Naive B cell (primary cell): ENCODE data around the gene TSPAN14. TPM values are rescaled to one million over a fixed set of nuclear protein-coding genes. Genes with fewer than 3 reads are reported as not detected.

Source experiments
- ATAC-seq, 2 donors: fragments of 150-1000 bp; cut with Tn5 transposase; 2 replicates each; pipeline ENCODE4 v1.10.0; 2021; ENCODE audit warnings: low read depth in 2 of 2, mild to moderate bottlenecking in 2 of 2, moderate library complexity in 2 of 2
- DNase-seq: peaks from one replicate; pipeline ENCODE4 v3.0.0; 2022
- H3K27ac Mint-ChIP-seq, 6 donors: one replicate each; pipeline ENCODE4 v1.8.0; 2020 to 2022; ENCODE audit warnings: mild to moderate bottlenecking in 6 of 6, mixed read lengths in 6 of 6, moderate library complexity in 5 of 6, inconsistent platforms in 2 of 6
- H3K27me3 Mint-ChIP-seq, 3 donors: one replicate each; pipeline ENCODE4 v1.8.0; 2021 to 2022; ENCODE audit warnings: mixed read lengths in 3 of 3, mild to moderate bottlenecking in 1 of 3
- H3K36me3 Mint-ChIP-seq, 2 donors: one replicate each; pipeline ENCODE4 v1.8.0; 2020 to 2022; ENCODE audit warnings: mixed read lengths in 2 of 2, inconsistent platforms in 1 of 2, mild to moderate bottlenecking in 1 of 2
- H3K4me1 Mint-ChIP-seq, 3 donors: one replicate each; pipeline ENCODE4 v1.8.0; 2020 to 2022; ENCODE audit warnings: mixed read lengths in 3 of 3, inconsistent platforms in 1 of 3, mild to moderate bottlenecking in 1 of 3, moderate library complexity in 1 of 3
- H3K4me3 Mint-ChIP-seq, 8 donors: one replicate each; pipeline ENCODE4 v1.8.0; 2020 to 2022; ENCODE audit warnings: mild to moderate bottlenecking in 8 of 8, mixed read lengths in 8 of 8, moderate library complexity in 8 of 8, inconsistent platforms in 2 of 8
- H3K9me3 Mint-ChIP-seq, 7 donors: one replicate each; pipeline ENCODE4 v1.8.0; 2020 to 2022; ENCODE audit warnings: mixed read lengths in 7 of 7, mild to moderate bottlenecking in 5 of 7, inconsistent platforms in 2 of 7, moderate library complexity in 1 of 7
- polyA plus RNA-seq, 6 donors: library from polyadenylated mRNA; unstranded; fragments of 300-500 nt; fragmentation: Illumina TruSeq; gene quantifications; one replicate each; pipeline ENCODE4 v1.2.3, GENCODE V29; 2021; ENCODE audit warnings: low read depth in 6 of 6

The TSPAN14 gene
- polyA plus RNA-seq, 6 donors from 2014 or later, result 31.0 to 60.8 (median 38.1) TPM

GRCh38 chr10:80462299-80462980 is 8.3 kb downstream of the TSPAN14 start:
- DNase-seq, result no peak
- Mint-ChIP-seq H3K36me3 (no peaks in the 10 kb centered on the region), H3K27ac (peak overlapping the region in 4 of 6 donors; percentile 32 to 77 (median 46)), H3K4me1 (peaks cover 81 to 96% (median 95%) of the 10 kb centered on the region in 3 donors), H3K4me3 (peak overlapping the region in 6 of 8 donors; percentile 22 to 85 (median 67)), H3K9me3 (peaks cover 0 to 2% (median 0%) of the 10 kb centered on the region in 7 donors), H3K27me3 (no peaks in the 10 kb centered on the region)
- ATAC-seq, result no peak

DNA sequence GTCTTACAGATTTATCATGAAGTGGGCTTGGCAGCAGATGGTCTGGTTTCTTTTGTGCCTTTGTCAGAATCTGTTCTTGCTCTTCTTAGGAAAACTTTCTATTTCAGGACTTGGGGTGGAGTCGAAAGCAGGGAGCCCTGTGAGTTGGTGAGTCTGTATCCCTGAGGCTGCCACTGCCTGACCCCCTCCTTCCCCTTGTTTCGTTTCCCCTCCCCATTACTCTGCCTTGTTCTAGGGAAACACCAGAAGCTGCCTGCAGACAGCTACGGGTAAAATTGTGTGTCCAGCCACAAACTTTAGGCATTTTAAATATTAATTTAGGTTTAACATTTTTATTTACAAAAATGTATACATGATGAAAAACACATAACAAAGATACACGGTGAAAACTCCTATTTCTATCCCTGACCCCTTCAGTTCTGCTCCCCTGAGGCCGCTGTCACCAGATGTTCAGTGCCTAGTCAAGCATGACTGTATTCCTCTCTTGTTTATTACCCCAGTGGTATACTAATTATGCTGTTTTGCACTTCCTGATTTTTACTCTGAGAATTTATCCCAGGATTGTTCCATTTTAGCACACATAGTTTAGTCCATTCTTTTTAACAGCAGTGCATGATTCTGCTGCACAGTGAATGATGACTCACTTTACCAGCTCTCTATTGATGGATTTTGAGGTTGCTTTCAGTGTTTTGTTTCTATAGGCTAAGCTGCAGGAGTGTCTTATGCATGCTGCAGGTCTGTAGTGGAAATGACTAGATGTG is 9.1 kb downstream of the TSPAN14 start:
- DNase-seq (no peak), ATAC-seq (peak; percentile 52 to 62)
- H3K9me3 Mint-ChIP-seq, result no peaks in the 10 kb centered on the region
- H3K4me1 Mint-ChIP-seq, result peaks cover 81 to 98% (median 96%) of the 10 kb centered on the region in 3 donors
- H3K4me3 Mint-ChIP-seq, result peak overlapping the region; percentile 1 to 85 (median 74)
- H3K36me3 Mint-ChIP-seq, result no peaks in the 10 kb centered on the region
- peak overlapping the region; percentile 36 to 94 (median 67) for H3K27ac Mint-ChIP-seq
- no peaks in the 10 kb centered on the region for H3K27me3 Mint-ChIP-seq

DNA sequence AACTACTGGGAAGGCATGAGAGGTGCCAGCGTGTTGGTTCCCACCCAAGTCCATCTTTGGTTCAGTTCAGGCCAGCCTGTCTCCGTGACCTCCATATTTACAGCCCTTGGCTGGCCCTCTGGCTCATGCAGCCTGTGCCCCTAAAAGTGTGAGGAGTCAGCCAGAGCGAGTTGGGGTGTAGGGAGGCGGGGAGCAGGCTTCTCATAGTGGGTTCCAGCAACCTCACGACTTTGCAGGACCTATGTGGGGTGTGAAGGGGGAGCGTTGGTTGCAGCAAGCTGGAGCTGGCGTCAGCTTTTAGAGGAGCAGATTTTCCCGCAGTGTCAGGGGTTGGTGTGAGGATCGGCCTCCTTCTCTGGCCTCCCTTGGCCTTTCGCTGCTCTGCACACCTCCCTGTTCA is 9.8 kb downstream of the TSPAN14 start:
- Mint-ChIP-seq H3K27ac (peak overlapping the region in 3 of 6 donors; percentile 49 to 67 (median 57)), H3K4me1 (peaks cover 77 to 96% (median 92%) of the 10 kb centered on the region in 3 donors), H3K9me3 (no peaks in the 10 kb centered on the region), H3K36me3 (no peaks in the 10 kb centered on the region), H3K27me3 (no peaks in the 10 kb centered on the region), H3K4me3 (peak overlapping the region in 5 of 8 donors; percentile 53 to 85 (median 79))
- DNase-seq, result no peak
- no peak for ATAC-seq

DNA sequence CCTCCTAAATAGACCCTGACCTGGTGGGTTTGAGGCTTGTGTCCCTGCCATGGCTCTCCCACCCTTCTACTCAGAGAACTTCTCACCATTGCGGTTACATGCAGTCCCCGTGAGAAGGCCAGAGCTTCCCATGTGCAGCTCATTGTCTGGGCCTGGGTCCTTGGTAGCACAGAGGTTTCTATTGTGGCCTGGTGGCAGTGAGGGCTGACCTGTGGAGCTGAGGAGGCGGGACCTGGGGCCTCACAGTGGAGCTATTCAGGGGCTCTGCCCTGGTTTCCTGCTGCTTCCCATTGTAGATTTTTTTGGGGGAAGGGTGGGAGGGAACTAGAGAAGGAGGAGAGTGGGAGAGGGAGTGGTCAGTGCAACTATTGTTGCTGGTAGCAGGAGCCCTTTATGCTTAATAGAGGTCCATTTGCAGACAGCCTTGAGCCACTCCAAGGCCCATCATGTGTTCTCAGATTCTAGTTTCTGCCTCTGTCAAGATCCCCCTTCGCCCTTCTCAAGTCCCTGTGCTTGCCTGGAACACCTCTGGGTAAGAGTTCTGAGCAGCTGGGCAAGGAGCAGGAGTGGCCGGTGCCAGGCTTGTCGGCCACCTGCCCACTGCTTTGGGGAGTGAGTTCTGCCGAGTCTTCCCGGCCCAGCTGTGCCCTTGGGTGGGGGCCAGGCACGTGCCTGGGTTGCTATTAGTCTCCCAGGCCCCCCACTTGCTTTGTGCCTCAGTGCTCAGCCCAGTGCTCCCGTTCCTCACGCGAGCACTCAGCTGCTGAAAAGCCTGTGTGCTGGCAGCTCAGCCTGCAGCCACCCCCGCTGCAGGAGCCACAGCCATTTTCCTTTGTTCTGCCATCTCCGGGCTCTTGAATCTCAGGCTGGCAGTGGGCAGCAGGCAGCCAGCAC is 10.7 kb downstream of the TSPAN14 start:
- H3K27ac Mint-ChIP-seq, result peak overlapping the region in 4 of 6 donors; percentile 28 to 78 (median 58)
- H3K4me1 Mint-ChIP-seq, result peaks cover 71 to 93% (median 92%) of the 10 kb centered on the region in 3 donors
- H3K4me3 Mint-ChIP-seq, result peak overlapping the region in 6 of 8 donors; percentile 32 to 85 (median 50)
- H3K36me3 Mint-ChIP-seq, result peaks cover 0 to 6% of the 10 kb centered on the region in 2 donors
- no peaks in the 10 kb centered on the region for H3K9me3 Mint-ChIP-seq
- DNase-seq (no peak), ATAC-seq (no peak)
- H3K27me3 Mint-ChIP-seq, result no peaks in the 10 kb centered on the region

DNA sequence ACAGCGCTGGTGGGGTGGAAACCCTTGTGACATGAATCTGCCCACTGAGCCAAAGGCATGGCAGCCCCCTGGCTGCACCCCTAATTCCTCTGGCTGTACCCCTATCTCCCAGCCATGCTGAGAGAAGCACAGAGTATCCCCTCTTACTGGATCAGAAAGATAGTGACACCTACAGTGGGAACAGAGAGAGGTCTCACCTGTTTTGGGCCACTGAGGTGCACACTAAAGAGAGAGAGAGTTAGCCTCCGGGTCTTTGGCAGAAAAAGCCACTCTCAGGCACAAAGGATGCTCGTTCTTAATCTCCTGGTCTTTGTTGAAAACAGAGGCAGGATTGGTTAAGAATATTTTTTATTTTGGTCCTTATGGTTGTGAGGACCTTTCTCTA is 11.3 kb downstream of the TSPAN14 start:
- Mint-ChIP-seq H3K4me3 (peak overlapping the region in 6 of 8 donors; percentile 32 to 87 (median 59)), H3K27ac (peak overlapping the region in 3 of 6 donors; percentile 56 to 85 (median 78)), H3K27me3 (no peaks in the 10 kb centered on the region), H3K4me1 (peaks cover 65 to 88% (median 86%) of the 10 kb centered on the region in 3 donors), H3K9me3 (no peaks in the 10 kb centered on the region), H3K36me3 (peaks cover 0 to 7% of the 10 kb centered on the region in 2 donors)
- no peak for DNase-seq
- ATAC-seq, result no peak

GRCh38 chr10:80465839-80466590 is 11.9 kb downstream of the TSPAN14 start:
- ATAC-seq (peak; percentile 61 to 62), DNase-seq (no peak)
- Mint-ChIP-seq H3K9me3 (no peaks in the 10 kb centered on the region), H3K4me1 (peaks cover 59 to 85% (median 84%) of the 10 kb centered on the region in 3 donors), H3K27ac (peak overlapping the region; percentile 74 to 85 (median 78)), H3K36me3 (peaks cover 0 to 7% of the 10 kb centered on the region in 2 donors), H3K4me3 (peak overlapping the region in 6 of 8 donors; percentile 55 to 87 (median 71)), H3K27me3 (no peaks in the 10 kb centered on the region)

GRCh38 chr10:80466724-80467326 is 12.7 kb downstream of the TSPAN14 start:
- ATAC-seq, result no peak
- Mint-ChIP-seq H3K27me3 (no peaks in the 10 kb centered on the region), H3K27ac (peak overlapping the region; percentile 44 to 81 (median 70)), H3K4me1 (peaks cover 59 to 85% (median 84%) of the 10 kb centered on the region in 3 donors), H3K9me3 (no peaks in the 10 kb centered on the region), H3K36me3 (peaks cover 0 to 7% of the 10 kb centered on the region in 2 donors), H3K4me3 (peak overlapping the region in 4 of 8 donors; percentile 12 to 87 (median 34))
- no peak for DNase-seq

DNA sequence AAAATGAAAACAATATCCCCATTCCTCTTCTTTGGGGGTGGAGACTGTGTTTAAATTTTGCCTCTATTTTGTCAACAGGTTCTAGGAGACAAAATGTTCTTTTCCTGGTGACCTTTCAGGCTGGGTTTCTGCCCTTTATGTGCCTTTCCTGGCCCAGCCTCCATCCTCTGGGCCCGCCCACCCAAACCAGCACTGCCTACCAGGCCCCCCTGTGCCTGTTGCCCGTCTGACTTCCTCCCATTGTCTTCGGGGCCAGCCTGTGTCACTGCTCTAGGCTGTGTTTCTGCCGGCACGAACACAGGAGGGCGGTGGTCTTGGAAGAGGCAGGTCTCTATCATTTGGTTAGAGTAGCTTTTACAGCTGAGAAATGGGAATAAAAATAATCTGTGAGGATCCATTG is 13.9 kb downstream of the TSPAN14 start:
- ATAC-seq (peak; percentile 39 to 56), DNase-seq (no peak)
- H3K27ac Mint-ChIP-seq, result peak overlapping the region in 4 of 6 donors; percentile 50 to 79 (median 62)
- no peaks in the 10 kb centered on the region for H3K9me3 Mint-ChIP-seq
- no peaks in the 10 kb centered on the region for H3K27me3 Mint-ChIP-seq
- H3K4me1 Mint-ChIP-seq, result peaks cover 56 to 85% (median 84%) of the 10 kb centered on the region in 3 donors
- peaks cover 7% of the 10 kb centered on the region in 2 donors for H3K36me3 Mint-ChIP-seq
- H3K4me3 Mint-ChIP-seq, result peak overlapping the region in 7 of 8 donors; percentile 10 to 69 (median 39)

DNA sequence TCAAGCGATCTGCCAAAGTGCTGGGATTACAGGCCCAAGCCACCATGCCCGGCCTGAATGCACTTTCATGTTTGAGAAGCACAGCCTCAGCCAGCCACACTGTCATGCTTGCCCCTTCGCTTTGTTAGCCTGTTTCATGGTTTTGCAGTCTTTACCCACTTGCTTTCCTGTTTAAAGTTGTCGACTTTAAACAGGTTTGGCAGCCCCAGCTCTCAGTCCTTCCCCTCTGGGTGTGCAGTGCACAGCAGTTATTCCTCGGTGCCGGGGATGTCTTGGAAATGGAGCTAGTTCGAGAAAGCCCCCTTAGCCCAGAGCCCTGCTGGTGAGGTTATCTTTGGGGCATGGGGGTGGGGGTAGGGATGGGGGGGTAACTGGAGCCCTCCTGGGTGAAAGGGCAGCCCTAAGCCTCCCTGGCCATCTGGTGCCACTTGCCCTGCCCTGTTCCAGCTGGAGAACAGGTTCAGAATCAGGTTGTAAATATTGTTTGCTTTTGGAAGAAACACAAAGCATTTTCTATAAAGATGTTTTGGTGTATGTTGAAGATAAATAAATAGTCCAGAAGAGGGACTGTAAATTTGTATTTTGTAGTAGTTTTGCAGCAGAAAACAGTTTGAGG is 14.8 kb downstream of the TSPAN14 start:
- Mint-ChIP-seq H3K27ac (peak overlapping the region in 1 of 6 donors; percentile 66), H3K4me3 (peak overlapping the region in 1 of 8 donors; percentile 73), H3K36me3 (peaks cover 7% of the 10 kb centered on the region in 2 donors), H3K4me1 (peaks cover 48 to 78% (median 77%) of the 10 kb centered on the region in 3 donors), H3K27me3 (no peaks in the 10 kb centered on the region), H3K9me3 (no peaks in the 10 kb centered on the region)
- ATAC-seq, result no peak
- no peak for DNase-seq

DNA sequence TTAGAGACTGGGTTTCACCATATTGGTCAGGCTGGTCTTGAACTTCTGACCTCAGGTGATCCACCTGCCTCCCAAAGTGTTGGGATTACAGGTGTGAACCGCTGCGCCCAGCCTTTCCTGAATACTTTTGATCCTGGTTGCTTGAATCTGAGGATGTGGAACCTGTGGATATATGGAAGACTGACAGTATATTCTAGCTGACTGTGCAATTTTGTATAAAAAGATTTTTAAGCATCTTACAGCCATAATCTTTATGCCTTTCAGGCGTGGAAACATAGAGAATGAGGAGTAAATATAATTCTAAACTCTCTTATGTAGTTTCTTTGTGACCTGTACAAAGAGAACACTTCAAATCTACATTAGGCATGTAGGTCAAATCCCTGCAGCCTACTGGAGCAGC is 16.2 kb downstream of the TSPAN14 start:
- H3K9me3 Mint-ChIP-seq, result no peaks in the 10 kb centered on the region
- ATAC-seq, result no peak
- H3K27me3 Mint-ChIP-seq, result no peaks in the 10 kb centered on the region
- peaks cover 7 to 12% of the 10 kb centered on the region in 2 donors for H3K36me3 Mint-ChIP-seq
- no peak overlapping the region for H3K4me3 Mint-ChIP-seq
- peak overlapping the region in 2 of 6 donors; percentile 37 to 79 for H3K27ac Mint-ChIP-seq
- no peak for DNase-seq
- H3K4me1 Mint-ChIP-seq, result peaks cover 51 to 76% (median 76%) of the 10 kb centered on the region in 3 donors

DNA sequence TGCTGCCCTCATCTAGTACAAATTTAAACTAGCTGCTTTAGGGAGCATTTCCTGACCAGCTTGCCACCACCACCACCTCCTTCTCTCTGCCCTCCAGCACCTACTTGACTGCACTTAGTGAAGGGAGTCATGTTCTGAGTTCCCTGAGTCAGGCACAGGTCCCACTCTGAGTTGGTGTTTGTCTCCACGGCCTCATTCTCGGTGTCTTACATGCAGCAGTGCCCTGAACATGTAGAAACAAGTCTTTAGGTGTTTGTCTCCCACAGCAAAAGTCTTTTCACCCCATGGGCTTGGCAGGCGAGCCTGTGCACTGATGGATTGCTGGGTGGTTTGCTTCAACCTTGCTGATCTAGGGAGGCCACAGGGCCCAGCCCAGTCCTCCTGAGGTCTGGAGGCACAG is 16.9 kb downstream of the TSPAN14 start:
- peaks cover 7 to 12% of the 10 kb centered on the region in 2 donors for H3K36me3 Mint-ChIP-seq
- no peaks in the 10 kb centered on the region for H3K27me3 Mint-ChIP-seq
- peak overlapping the region; percentile 8 to 89 (median 76) for H3K27ac Mint-ChIP-seq
- DNase-seq, result no peak
- peaks cover 43 to 69% (median 68%) of the 10 kb centered on the region in 3 donors for H3K4me1 Mint-ChIP-seq
- peak overlapping the region in 1 of 8 donors; percentile 8 for H3K4me3 Mint-ChIP-seq
- ATAC-seq, result no peak
- no peaks in the 10 kb centered on the region for H3K9me3 Mint-ChIP-seq
